GM12874 (cell line): ENCODE results near the gene KCNK18.

Experiments
- TF ChIP-seq, protein P1 (sequence below): IDR thresholded peaks from 2 replicates; pipeline ENCODE4 v1.5.1; 2011; ENCODE audit warnings: low read depth, mild to moderate bottlenecking, control low read depth, low read length, moderate library complexity; ENCODE audit not compliant: insufficient read depth

Gene KCNK18

DNA sequence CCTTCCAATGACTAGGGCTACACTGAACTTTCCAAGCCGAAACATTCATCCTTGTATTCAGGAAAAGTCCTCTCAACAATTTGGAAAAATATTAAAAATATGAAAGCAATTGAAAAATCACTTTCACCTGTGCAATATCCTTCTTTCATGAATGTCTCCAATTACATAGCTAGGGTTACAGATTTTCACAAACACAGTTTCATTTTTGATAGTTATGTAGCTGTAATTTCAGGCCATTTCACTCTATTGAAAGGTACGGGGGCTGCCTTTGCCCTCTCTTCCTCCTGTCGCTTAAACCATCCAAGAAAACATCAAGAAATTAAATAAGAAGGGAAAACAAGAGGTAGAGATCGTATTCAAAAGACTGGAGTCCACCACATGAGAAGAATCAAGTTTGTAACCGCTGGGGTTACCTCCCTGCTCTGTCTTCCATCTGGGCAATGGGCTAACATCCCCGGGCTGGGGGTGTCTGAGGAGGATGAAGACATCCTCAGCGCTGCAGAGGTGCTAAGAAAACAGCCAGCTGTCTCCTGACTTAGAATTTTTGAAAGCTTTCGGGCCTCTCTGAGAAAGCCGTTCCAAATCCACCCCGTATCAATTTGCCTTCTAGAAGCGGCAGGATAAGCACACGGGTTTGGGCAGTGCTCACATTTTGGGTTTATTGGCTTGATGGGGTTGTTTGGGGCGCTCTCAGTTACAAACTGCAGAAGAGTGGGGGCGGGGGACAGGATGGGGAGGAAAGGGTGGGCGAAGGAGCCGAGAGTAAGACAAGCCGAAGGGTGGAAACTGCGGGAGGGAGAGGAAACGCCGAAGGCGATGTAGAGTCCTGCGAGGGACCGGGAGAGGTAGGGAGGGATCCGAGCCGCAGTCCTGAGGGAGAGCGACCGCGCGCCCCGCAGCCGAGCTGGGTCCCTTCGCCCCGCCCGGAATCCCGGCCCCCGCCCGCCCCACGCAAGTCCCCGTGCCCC, 34.9 kb upstream of the KCNK18 start:
- TF ChIP-seq, protein P1, sequence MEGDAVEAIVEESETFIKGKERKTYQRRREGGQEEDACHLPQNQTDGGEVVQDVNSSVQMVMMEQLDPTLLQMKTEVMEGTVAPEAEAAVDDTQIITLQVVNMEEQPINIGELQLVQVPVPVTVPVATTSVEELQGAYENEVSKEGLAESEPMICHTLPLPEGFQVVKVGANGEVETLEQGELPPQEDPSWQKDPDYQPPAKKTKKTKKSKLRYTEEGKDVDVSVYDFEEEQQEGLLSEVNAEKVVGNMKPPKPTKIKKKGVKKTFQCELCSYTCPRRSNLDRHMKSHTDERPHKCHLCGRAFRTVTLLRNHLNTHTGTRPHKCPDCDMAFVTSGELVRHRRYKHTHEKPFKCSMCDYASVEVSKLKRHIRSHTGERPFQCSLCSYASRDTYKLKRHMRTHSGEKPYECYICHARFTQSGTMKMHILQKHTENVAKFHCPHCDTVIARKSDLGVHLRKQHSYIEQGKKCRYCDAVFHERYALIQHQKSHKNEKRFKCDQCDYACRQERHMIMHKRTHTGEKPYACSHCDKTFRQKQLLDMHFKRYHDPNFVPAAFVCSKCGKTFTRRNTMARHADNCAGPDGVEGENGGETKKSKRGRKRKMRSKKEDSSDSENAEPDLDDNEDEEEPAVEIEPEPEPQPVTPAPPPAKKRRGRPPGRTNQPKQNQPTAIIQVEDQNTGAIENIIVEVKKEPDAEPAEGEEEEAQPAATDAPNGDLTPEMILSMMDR, result no peak

DNA sequence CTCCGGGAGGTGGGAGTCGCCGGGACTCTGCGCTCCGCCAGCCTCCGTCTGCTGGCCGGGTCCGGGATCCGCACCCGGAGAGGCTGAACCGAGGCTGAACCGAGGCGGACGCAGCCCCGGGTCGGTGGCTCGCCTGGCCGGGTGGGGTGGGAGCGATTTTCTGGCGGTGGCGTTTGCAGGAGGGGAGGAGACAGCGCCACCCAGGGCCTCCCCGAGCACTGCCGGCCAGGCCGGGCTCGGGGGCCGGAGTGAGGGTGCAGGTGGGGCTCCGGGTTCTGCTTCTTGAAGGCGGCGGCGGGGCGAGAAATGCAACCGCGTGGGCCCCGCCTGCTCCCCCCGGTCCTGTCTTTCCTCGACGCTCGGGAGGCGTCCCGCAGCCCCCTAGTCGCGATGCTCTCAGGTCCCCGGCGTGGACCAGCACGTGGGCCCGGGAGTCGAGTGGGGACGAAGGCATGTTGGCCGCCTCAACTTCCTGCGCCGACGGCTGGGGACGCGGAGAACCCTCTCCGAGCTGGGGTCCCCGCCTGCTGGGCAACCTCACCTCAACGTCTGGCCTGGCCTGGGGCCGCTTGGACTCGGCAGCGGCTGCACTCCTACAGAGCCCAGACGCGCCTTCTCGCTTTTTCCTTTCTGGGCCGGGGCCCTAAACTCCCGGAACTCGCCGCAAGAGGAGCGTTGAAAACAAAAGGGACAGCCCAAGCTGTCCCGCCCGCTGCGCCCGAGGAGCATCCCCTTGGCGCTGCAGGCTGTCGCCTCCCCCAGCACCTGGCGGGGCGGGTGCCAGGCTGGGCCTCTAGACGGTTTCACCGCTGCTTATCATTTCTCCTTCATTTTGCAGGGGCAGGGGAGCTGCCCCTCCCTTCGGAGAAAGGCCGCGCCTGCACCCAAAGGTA, 34.0 kb upstream of the KCNK18 start:
- TF ChIP-seq, protein P1, result no peak

DNA sequence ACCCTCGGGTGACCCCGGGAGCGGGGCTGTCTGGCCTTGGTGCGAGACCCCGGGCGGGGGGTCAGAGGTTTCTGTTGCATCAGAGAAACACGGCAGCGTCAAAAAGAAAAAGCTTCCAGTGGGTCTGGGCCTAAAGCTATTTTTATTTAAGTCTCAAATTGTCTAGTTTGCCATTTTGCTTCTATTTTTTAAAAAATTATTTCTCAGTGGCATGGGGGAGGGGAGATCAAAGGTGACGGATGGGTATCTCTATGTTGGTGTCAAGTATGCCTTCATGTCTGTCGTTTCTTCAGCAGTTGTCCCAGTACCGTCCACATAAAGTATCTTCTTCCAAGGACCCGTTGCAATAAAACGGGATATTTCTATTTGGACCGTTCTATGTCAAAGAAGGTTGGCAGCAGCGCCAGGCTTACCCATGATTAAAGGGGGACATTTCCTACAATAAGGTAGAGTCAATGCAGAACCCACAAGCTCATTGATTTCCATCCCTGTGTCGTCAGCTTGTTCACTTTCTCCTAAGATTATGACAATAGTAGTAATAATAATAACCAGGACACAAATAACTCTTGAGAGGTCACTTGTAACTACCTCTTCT, 33.2 kb upstream of the KCNK18 start:
- TF ChIP-seq, protein P1, result no peak

DNA sequence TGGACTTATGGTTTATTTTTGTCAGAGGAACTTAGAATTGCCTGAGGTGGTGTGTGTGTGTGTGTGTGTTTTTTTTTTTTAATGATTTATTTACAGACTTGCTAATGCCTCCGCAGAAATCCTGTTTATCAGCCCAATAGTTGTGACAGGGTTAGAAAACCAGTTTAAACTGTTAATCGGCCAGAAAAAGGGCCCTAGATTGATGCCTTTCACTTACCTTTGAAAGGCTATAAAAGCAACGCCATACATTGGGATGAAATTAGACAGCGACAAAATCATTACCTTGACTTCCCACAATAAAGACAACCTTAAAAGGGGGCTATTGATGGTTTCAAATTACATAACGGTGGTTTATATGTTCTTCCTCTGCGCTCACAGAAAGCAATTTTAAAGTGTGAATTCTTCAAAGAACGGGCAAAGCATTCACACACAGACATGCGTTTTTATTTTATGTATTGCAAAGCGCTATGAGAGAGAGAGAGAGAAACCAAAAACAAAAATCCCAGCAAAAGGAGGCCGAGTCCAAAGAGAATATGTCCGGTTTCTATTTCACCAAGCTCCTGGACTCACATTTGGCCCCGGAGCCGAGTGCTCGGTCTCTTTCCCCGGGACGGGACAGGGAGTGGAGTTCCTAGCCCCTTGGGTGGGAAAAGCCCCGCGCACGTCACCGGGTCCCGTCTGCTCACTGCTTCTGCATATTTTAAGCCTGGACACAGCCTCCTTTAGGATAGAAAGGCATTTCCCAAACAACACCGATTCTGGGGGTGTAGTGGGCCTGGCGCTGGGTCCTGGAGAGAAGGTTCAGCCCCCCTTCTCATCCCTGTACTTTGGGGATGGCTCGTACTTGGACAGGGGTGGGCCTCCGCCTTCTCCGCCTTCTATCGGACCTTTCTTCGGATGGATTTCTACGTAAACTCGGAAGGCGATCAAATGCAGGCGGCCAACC, 32.4 kb upstream of the KCNK18 start:
- TF ChIP-seq, protein P1, result no peak

DNA sequence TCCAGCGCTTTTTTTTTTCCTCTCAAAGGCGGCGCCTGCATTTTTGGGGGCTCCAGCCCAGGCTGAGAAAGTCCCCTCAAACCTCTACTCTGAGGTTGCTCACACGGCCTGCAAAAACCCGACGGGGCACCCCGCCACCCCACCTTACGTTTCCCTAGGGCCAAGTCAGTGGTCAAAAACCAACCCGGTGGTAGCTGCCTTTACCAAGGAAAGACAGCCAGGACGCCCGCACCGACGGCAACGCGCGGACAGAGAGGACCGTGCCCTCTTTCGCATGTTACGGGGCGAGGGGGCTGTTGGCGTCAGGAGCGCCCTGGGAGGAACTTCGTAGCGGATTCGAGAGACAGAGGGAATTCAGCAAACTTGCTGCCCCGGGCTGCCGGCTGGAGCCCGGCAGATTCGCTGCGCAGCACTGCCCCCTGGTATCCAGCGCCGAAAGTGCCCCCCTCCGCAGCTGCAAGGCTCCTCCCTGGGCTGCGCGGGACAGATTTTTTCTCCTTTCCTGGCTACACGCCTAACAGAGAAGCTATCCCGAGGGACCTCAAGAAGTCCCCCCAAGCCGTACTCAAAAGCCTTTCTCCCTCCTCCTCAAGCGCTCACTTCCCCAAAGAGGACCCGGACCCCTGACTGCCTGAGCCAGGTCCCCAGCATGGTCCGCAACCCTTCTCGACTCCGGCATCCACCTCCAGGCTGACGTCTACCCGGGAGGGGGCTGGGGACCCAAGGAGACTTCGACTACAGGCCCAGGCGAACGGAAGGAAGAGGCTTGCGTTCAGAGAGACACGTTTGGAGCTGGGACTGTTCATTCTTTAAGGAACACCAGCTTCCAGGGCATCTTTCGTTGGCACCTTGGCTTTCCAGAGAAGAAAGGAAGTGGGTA, 31.5 kb upstream of the KCNK18 start:
- TF ChIP-seq, protein P1, result peak; percentile 31; the same call in 1 of the 2 replicates
